Measurements from ENCODE around the gene MOB2.

MOB2 gene

GRCh38 chr11:1497600-1497999, 11.0 kb upstream of the MOB2 start (continued):
- TF ChIP-seq, protein P1, sequence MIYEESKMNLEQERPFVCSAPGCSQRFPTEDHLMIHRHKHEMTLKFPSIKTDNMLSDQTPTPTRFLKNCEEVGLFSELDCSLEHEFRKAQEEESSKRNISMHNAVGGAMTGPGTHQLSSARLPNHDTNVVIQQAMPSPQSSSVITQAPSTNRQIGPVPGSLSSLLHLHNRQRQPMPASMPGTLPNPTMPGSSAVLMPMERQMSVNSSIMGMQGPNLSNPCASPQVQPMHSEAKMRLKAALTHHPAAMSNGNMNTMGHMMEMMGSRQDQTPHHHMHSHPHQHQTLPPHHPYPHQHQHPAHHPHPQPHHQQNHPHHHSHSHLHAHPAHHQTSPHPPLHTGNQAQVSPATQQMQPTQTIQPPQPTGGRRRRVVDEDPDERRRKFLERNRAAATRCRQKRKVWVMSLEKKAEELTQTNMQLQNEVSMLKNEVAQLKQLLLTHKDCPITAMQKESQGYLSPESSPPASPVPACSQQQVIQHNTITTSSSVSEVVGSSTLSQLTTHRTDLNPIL (CRISPR knock-in tag; IDR thresholded peaks at IDR 0.05; ENCODE audit: low read depth) = no peak
- no peak for TF ChIP-seq ZC3H10 (CRISPR knock-in tag; IDR thresholded peaks at IDR 0.05)
- TF ChIP-seq, protein P2, sequence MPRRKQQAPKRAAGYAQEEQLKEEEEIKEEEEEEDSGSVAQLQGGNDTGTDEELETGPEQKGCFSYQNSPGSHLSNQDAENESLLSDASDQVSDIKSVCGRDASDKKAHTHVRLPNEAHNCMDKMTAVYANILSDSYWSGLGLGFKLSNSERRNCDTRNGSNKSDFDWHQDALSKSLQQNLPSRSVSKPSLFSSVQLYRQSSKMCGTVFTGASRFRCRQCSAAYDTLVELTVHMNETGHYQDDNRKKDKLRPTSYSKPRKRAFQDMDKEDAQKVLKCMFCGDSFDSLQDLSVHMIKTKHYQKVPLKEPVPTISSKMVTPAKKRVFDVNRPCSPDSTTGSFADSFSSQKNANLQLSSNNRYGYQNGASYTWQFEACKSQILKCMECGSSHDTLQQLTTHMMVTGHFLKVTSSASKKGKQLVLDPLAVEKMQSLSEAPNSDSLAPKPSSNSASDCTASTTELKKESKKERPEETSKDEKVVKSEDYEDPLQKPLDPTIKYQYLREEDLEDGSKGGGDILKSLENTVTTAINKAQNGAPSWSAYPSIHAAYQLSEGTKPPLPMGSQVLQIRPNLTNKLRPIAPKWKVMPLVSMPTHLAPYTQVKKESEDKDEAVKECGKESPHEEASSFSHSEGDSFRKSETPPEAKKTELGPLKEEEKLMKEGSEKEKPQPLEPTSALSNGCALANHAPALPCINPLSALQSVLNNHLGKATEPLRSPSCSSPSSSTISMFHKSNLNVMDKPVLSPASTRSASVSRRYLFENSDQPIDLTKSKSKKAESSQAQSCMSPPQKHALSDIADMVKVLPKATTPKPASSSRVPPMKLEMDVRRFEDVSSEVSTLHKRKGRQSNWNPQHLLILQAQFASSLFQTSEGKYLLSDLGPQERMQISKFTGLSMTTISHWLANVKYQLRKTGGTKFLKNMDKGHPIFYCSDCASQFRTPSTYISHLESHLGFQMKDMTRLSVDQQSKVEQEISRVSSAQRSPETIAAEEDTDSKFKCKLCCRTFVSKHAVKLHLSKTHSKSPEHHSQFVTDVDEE (CRISPR knock-in tag; IDR thresholded peaks at IDR 0.05) = no peak
- TF ChIP-seq PPARA (CRISPR knock-in tag; IDR thresholded peaks at IDR 0.05; ENCODE audit: borderline replicate concordance) = no peak
- TF ChIP-seq ZFP30 (CRISPR knock-in tag; IDR thresholded peaks at IDR 0.05) = no peak
- TF ChIP-seq ZNF70 (CRISPR knock-in tag; IDR thresholded peaks at IDR 0.05) = no peak
- no peak for TF ChIP-seq ZNF565 (CRISPR knock-in tag; conservative IDR thresholded peaks at IDR 0.05; ENCODE audit: low read depth)
- TF ChIP-seq ISL1 (CRISPR knock-in tag; IDR thresholded peaks at IDR 0.05) = no peak
- TF ChIP-seq RARB (CRISPR knock-in tag; IDR thresholded peaks at IDR 0.05) = no peak
- no peak for TF ChIP-seq CSDC2 (CRISPR knock-in tag; IDR thresholded peaks at IDR 0.05)

- no peak for TF ChIP-seq GLIS3 (CRISPR knock-in tag; IDR thresholded peaks at IDR 0.05)
- TF ChIP-seq TOX (CRISPR knock-in tag; IDR thresholded peaks at IDR 0.05; ENCODE audit: borderline replicate concordance) = no peak
- no peak for TF ChIP-seq TCF4 (CRISPR knock-in tag; IDR thresholded peaks at IDR 0.05; ENCODE audit: borderline replicate concordance)
- TF ChIP-seq BACH2 (CRISPR knock-in tag; IDR thresholded peaks at IDR 0.05; ENCODE audit: borderline replicate concordance) = no peak
- no peak for TF ChIP-seq OSR1 (CRISPR knock-in tag; IDR thresholded peaks at IDR 0.05)
- TF ChIP-seq RARB (CRISPR knock-in tag; IDR thresholded peaks at IDR 0.05) = no peak
- TF ChIP-seq ARNTL (CRISPR knock-in tag; IDR thresholded peaks at IDR 0.05; ENCODE audit: borderline replicate concordance, low read depth) = no peak
- no peak for TF ChIP-seq CSDC2 (CRISPR knock-in tag; IDR thresholded peaks at IDR 0.05)
- TF ChIP-seq, protein P1 (CRISPR knock-in tag; IDR thresholded peaks at IDR 0.05; ENCODE audit: low read depth) = no peak
- TF ChIP-seq ZNF565 (CRISPR knock-in tag; conservative IDR thresholded peaks at IDR 0.05; ENCODE audit: low read depth) = no peak
- no peak for ATAC-seq
Measured at GRCh38 chr11:1496761-1497095, 10.1 kb upstream of the MOB2 start.

GRCh38 chr11:1496091-1496760, 9.6 kb upstream of the MOB2 start:
- ATAC-seq = no peak
- TF ChIP-seq TOX (CRISPR knock-in tag; IDR thresholded peaks at IDR 0.05; ENCODE audit: borderline replicate concordance) = no peak
- no peak for TF ChIP-seq SNAI2 (CRISPR knock-in tag; IDR thresholded peaks at IDR 0.05)
- no peak for TF ChIP-seq ZFP30 (CRISPR knock-in tag; IDR thresholded peaks at IDR 0.05)
- no peak for TF ChIP-seq ZNF8 (CRISPR knock-in tag; IDR thresholded peaks at IDR 0.05)
- TF ChIP-seq ZC3H10 (CRISPR knock-in tag; IDR thresholded peaks at IDR 0.05) = no peak
- no peak for TF ChIP-seq ZFP3 (CRISPR knock-in tag; IDR thresholded peaks at IDR 0.05)
- no peak for TF ChIP-seq BACH2 (CRISPR knock-in tag; IDR thresholded peaks at IDR 0.05; ENCODE audit: borderline replicate concordance)
- no peak for TF ChIP-seq OSR1 (CRISPR knock-in tag; IDR thresholded peaks at IDR 0.05)
- TF ChIP-seq, protein P3, sequence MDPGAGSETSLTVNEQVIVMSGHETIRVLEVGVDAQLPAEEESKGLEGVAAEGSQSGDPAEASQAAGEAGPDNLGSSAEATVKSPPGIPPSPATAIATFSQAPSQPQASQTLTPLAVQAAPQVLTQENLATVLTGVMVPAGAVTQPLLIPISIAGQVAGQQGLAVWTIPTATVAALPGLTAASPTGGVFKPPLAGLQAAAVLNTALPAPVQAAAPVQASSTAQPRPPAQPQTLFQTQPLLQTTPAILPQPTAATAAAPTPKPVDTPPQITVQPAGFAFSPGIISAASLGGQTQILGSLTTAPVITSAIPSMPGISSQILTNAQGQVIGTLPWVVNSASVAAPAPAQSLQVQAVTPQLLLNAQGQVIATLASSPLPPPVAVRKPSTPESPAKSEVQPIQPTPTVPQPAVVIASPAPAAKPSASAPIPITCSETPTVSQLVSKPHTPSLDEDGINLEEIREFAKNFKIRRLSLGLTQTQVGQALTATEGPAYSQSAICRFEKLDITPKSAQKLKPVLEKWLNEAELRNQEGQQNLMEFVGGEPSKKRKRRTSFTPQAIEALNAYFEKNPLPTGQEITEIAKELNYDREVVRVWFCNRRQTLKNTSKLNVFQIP (CRISPR knock-in tag; IDR thresholded peaks at IDR 0.05; ENCODE audit: borderline replicate concordance, low read depth) = no peak
- TF ChIP-seq ARNTL (CRISPR knock-in tag; IDR thresholded peaks at IDR 0.05; ENCODE audit: borderline replicate concordance, low read depth) = no peak
- no peak for TF ChIP-seq ZNF565 (CRISPR knock-in tag; conservative IDR thresholded peaks at IDR 0.05; ENCODE audit: low read depth)
- no peak for TF ChIP-seq TCF4 (CRISPR knock-in tag; IDR thresholded peaks at IDR 0.05; ENCODE audit: borderline replicate concordance)
- TF ChIP-seq GLIS3 (CRISPR knock-in tag; IDR thresholded peaks at IDR 0.05) = no peak
- TF ChIP-seq, protein P4, sequence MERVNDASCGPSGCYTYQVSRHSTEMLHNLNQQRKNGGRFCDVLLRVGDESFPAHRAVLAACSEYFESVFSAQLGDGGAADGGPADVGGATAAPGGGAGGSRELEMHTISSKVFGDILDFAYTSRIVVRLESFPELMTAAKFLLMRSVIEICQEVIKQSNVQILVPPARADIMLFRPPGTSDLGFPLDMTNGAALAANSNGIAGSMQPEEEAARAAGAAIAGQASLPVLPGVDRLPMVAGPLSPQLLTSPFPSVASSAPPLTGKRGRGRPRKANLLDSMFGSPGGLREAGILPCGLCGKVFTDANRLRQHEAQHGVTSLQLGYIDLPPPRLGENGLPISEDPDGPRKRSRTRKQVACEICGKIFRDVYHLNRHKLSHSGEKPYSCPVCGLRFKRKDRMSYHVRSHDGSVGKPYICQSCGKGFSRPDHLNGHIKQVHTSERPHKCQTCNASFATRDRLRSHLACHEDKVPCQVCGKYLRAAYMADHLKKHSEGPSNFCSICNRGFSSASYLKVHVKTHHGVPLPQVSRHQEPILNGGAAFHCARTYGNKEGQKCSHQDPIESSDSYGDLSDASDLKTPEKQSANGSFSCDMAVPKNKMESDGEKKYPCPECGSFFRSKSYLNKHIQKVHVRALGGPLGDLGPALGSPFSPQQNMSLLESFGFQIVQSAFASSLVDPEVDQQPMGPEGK (CRISPR knock-in tag; IDR thresholded peaks at IDR 0.05; ENCODE audit: borderline replicate concordance) = no peak
- TF ChIP-seq CSRNP3 (CRISPR knock-in tag; IDR thresholded peaks at IDR 0.05) = no peak
